Heart left ventricle (tissue), 13 donors: ENCODE data around the gene GALNT18.

Source experiments
- CTCF ChIP-seq, 12 donors: fragments of 200-600 bp; sonication (generic) in 4 of 12; IDR thresholded peaks; one replicate each; pipeline versions ENCODE4 v1.5.0 to v1.8.0; 2018 to 2022; ENCODE audit warnings: antibody characterized with exemption in 12 of 12, mild to moderate bottlenecking in 5 of 12
- POLR2A ChIP-seq, 2 donors: fragments of 450-650 bp; IDR thresholded peaks; one replicate each; pipeline ENCODE4 v1.6.1; 2017; ENCODE audit warnings: antibody characterized with exemption in 2 of 2, mild to moderate bottlenecking in 2 of 2, moderate library complexity in 2 of 2
- donor health status: ischemic (EF 13 %, LVEDD 7.1; RV severe dilation, severe dysfunction).
- donor health status: DM: no; HTN: yes; CAD: no.
- donor health status: DM: no; HTN: no; CAD: no.
- donor health status: ischemic (EF 25% LVEDD 6.9; RV normal size, moderate dysfunction).
- donor health status: ischemic (EF 25% LVEDD 5.7; RV mildly dilated, moderate dysfunction).
- donor health status: ischemic (EF 35%, LVEDD 5.7; RV mildly dilated, moderate dysfunction).
- donor health status: nonischemic (EF 11% LVEDD 7.7; RV severe dilation, severe dysfunction).
- donor health status: DM: yes; HTN: yes; CAD: no.
- donor health status: PGD.
- donor health status: ischemic (EF 29% LVEDD 5.4; RV normal size, mild dysfunction).
- donor health status: nonischemic (EF 23%, LVEDD 6.1; RV moderate dilation, normal function).

- no peak for TF ChIP-seq CTCF (IDR thresholded peaks at IDR 0.05)
- TF ChIP-seq POLR2A (IDR thresholded peaks at IDR 0.05), result no peak
Observed at GRCh38 chr11:11444027-11444803, 177.6 kb downstream of the GALNT18 start.
